Endothelial cell of hepatic sinusoid (primary cell): ENCODE measurements around the gene SMARCA4.

Source experiments
- in situ Hi-C: cut with HindIII; loops from 2 replicates; pipeline ENCODE4 v1.10.0; 2017; ENCODE audit warnings: low sequenced_read_pairs

The SMARCA4 gene

GRCh38 chr19:10960314-10961072, at the start of gene SMARCA4:
Gene SMARCA4 (plus strand): TSS chr19:10961030. CDS start chr19:10984152, 23,122 bp downstream.
- in situ Hi-C loops, result loop anchor here (5.0 kb wide), 1 partner anchor 67 kb away; no protein-coding TSS in a partner anchor

- in situ Hi-C loops, result loop anchor here (5.0 to 10.0 kb wide), 2 partner anchors 34 to 113 kb away; no protein-coding TSS in a partner anchor
Observed at GRCh38 chr19:10911579-10912363, 49.1 kb upstream of the SMARCA4 start.

GRCh38 chr19:10912619-10913018, 48.2 kb upstream of the SMARCA4 start:
- in situ Hi-C loops, result loop anchor here (5.0 to 10.0 kb wide), 2 partner anchors 35 to 112 kb away; no protein-coding TSS in a partner anchor

GRCh38 chr19:10913716-10914340, 47.0 kb upstream of the SMARCA4 start:
- in situ Hi-C loops, result loop anchor here (5.0 to 10.0 kb wide), 2 partner anchors 37 to 111 kb away; no protein-coding TSS in a partner anchor

GRCh38 chr19:10915130-10916091, 45.4 kb upstream of the SMARCA4 start:
- in situ Hi-C loops, result loop anchor here (10.0 kb wide), 1 partner anchor 109 kb away; no protein-coding TSS in a partner anchor

- in situ Hi-C loops, result loop anchor here (10.0 kb wide), 1 partner anchor 108 kb away; no protein-coding TSS in a partner anchor
Observed at GRCh38 chr19:10916602-10917001, 44.2 kb upstream of the SMARCA4 start.

GRCh38 chr19:10918359-10918758, 42.5 kb upstream of the SMARCA4 start:
- in situ Hi-C loops, result loop anchor here (10.0 kb wide), 1 partner anchor 106 kb away; no protein-coding TSS in a partner anchor

GRCh38 chr19:10919352-10920287, 41.2 kb upstream of the SMARCA4 start:
- in situ Hi-C loops, result loop anchor here (10.0 kb wide), 1 partner anchor 105 kb away; no protein-coding TSS in a partner anchor

- in situ Hi-C loops, result no loop called here
Observed at GRCh38 chr19:10920288-10920655, 40.6 kb upstream of the SMARCA4 start.

GRCh38 chr19:10920781-10921180, 40.0 kb upstream of the SMARCA4 start:
- in situ Hi-C loops, result no loop called here

- in situ Hi-C loops, result no loop called here
Observed at GRCh38 chr19:10921199-10921909, 39.5 kb upstream of the SMARCA4 start.

GRCh38 chr19:10921910-10922637, 38.8 kb upstream of the SMARCA4 start:
- in situ Hi-C loops, result no loop called here

- in situ Hi-C loops, result no loop called here
Observed at GRCh38 chr19:10922638-10923014, 38.2 kb upstream of the SMARCA4 start.

GRCh38 chr19:10923260-10924112, 37.3 kb upstream of the SMARCA4 start:
- in situ Hi-C loops, result no loop called here

- in situ Hi-C loops, result no loop called here
Observed at GRCh38 chr19:10924597-10924996, 36.2 kb upstream of the SMARCA4 start.

GRCh38 chr19:10927730-10928562, 32.9 kb upstream of the SMARCA4 start:
- in situ Hi-C loops, result no loop called here
